Glomerular visceral epithelial cell (primary cell): Measurements from ENCODE around the gene FLOT2.
A peak's percentile ranks its signal among the peaks of the same experiment; 100 is the strongest.
"Not testable (repeated sequence)": the region's sequence is repeated elsewhere in the genome, so short reads cannot be mapped to it uniquely, and the experiment has no call there.

Source experiments
- DNase-seq: peaks from one replicate; pipeline ENCODE4 v3.0.0-alpha.2; 2016; ENCODE audit errors: extremely low spot score

Gene FLOT2

GRCh38 chr17:28895794-28896447, 1.6 kb downstream of the FLOT2 start:
- no peak for DNase-seq

- DNase-seq = not testable (repeated sequence)
Measured at GRCh38 chr17:28893248-28894183, 4.0 kb downstream of the FLOT2 start.

GRCh38 chr17:28892024-28892423, 5.5 kb downstream of the FLOT2 start:
- no peak for DNase-seq

GRCh38 chr17:28891201-28891600, 6.3 kb downstream of the FLOT2 start:
- no peak for DNase-seq

GRCh38 chr17:28889996-28890395, 7.5 kb downstream of the FLOT2 start:
- no peak for DNase-seq

- no peak for DNase-seq
Measured at GRCh38 chr17:28888832-28889231, 8.7 kb downstream of the FLOT2 start.

- DNase-seq = no peak
Measured at GRCh38 chr17:28887871-28888471, 9.6 kb downstream of the FLOT2 start.

- DNase-seq = no peak
Measured at GRCh38 chr17:28885951-28886350, 11.6 kb downstream of the FLOT2 start.

- no peak for DNase-seq
Measured at GRCh38 chr17:28885363-28885762, 12.2 kb downstream of the FLOT2 start.

GRCh38 chr17:28883967-28884702, 13.4 kb downstream of the FLOT2 start:
- DNase-seq = no peak

GRCh38 chr17:28882154-28882895, 15.2 kb downstream of the FLOT2 start:
- DNase-seq = no peak

GRCh38 chr17:28881533-28882056, 15.9 kb downstream of the FLOT2 start:
- DNase-seq = no peak

GRCh38 chr17:28880572-28880945, 17.0 kb downstream of the FLOT2 start:
- DNase-seq = no peak

GRCh38 chr17:28879886-28880571, 17.5 kb downstream of the FLOT2 start:
- no peak for DNase-seq

- peak; percentile 44 for DNase-seq
Measured at GRCh38 chr17:28878981-28879380, 18.6 kb downstream of the FLOT2 start.

- DNase-seq = no peak
Measured at GRCh38 chr17:28878158-28878910, 19.2 kb downstream of the FLOT2 start.

GRCh38 chr17:28877150-28877711, 20.3 kb downstream of the FLOT2 start:
- DNase-seq = not testable (repeated sequence)

GRCh38 chr17:28875848-28876550, 21.5 kb downstream of the FLOT2 start:
- no peak for DNase-seq

- DNase-seq = no peak
Measured at GRCh38 chr17:28874750-28875149, 22.8 kb downstream of the FLOT2 start.
